Stimulated activated CD4-positive, alpha-beta T cell treated with anti-CD3 and anti-CD28 coated beads, TNF-alpha, amount 100 ng/mL, for 1 hour (primary cell): ENCODE measurements around the gene PRPSAP2.
"Not testable (repeated sequence)": the region's sequence is repeated elsewhere in the genome, so short reads cannot be mapped to it uniquely, and the experiment has no call there.

Source experiments
- DNase-seq, 3 donors: peaks; one replicate each; pipeline ENCODE4 v3.0.0-alpha.2; 2020; ENCODE audit warnings: low read depth in 3 of 3, low spot score in 1 of 3

PRPSAP2 gene, protein sequence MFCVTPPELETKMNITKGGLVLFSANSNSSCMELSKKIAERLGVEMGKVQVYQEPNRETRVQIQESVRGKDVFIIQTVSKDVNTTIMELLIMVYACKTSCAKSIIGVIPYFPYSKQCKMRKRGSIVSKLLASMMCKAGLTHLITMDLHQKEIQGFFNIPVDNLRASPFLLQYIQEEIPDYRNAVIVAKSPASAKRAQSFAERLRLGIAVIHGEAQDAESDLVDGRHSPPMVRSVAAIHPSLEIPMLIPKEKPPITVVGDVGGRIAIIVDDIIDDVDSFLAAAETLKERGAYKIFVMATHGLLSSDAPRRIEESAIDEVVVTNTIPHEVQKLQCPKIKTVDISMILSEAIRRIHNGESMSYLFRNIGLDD

DNA sequence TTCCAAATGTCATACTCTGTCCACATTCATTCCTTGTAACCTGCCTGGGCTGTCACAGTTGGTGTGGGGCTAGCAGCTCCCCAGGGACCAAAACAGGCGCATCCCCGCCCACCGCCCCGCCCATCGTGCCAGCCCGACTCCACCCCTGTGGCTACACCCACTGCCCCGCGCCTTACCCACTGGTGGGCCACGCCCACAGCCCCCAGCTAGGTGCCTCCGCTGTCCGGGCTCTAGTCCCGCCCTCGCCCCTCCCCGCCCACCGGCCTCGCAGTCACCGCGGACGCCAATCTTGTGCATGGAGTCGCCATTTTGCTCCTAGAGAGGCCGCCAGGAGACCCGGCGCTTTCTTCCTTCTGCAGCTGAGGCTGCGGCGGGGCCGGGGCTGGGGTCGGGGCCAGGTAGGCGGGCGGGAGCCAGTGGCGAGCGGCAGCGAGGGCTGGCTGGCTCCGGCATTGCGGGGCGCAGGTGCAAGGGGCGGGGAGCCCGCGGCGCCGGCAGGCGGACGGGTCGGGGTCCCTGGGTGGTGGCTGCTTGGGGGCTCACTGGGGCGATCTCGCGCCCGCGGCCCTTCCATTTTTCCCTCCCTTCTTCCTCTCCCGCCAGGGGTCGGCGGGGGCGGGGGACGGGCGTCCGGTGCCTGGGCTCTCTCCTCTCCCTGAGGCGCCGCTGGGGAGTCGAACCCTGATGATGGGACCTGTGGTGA, at the start of gene PRPSAP2:
TSS of gene PRPSAP2 (plus strand) at position 268 of the 703 bp plus-strand sequence. CDS start 7,703 bp downstream, outside the sequence.
- peak; percentile 87 to 91 (median 88) for DNase-seq

DNA sequence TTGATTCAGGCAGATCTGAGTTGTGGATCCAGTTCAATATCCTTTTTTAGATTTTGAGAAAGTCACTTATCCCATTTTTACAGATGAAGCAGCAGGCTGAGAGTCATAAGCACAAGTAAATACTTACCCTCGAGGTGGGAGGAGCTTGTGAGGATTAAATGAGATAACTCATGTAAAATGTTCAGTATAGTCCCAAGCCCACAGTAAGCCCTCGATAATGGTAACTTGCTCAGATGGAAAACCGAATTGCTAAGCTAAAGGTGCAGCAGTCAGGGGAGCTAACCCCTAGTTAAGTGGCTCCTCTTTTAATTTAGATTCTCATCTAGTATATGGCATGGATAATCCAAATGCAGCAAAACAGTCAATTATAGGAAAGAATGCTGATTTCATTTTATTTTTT, 42.0 kb upstream of the PRPSAP2 start:
- DNase-seq: not testable (repeated sequence)

DNA sequence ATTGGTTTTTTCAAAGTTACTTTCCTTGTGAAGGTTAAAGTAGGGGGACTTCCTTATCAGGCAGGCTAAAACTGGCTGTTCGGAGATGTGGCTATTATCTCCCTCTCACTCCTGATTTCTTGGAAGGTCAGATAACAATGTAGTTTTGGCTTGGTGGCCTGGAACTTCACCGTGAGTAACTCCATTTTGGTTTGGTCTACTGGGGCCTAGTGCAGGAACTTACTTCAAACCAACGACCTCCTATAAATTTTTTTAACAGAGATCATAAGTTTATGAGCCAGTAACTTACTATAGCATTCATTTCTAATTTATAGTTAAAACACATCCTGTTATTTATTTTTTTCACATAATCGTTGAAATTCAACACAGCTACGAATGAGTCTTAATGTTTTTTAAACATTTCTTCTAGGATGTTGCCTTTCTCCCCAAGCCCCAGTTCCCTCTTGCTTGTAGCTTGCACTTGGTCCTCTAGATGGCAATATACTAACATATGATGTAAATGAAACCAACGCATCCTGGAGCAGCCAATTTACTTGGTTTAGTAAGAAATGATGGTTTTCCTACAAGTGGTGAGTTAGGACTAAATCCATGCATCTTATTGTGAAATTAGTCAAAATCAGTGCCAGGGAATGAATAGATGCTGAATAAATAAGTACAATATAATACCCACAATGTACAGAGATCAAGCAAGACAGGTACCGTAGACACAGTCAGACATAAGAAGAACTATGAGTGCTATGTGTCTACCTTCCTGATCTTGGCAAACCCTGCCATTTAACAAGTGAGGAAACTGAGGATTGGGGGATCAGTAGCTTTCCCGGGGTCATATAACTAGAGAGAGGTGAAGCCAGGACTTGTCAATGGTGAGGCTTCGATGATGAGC, 41.2 kb upstream of the PRPSAP2 start:
- DNase-seq: peak in 2 of 3 donors; percentile 2 to 6

GRCh38 chr17:18821430-18821829, 36.5 kb upstream of the PRPSAP2 start:
- DNase-seq: not testable (repeated sequence)

DNA sequence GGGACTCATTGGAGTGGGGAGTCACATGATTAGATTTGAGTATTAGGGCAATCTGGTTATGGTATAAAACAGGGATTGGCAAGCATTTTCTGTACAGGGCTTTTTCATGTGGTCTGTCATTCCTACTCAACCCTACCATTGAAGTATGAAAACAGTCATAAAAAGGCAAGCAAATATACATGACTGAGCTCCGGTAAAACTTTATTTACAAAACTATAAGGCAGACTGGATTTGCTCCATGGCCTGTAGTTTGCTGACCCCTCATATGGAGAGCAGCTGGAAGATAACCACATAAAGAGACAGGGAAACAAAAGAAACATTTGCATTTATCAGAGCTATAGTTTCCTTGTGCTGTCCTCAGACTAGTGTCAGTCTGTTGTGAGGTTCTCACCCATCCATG, 30.3 kb upstream of the PRPSAP2 start:
- not testable (repeated sequence) for DNase-seq

- DNase-seq: no peak
Observed at GRCh38 chr17:18848501-18848900, 9.4 kb upstream of the PRPSAP2 start.

GRCh38 chr17:18850679-18851078, 7.3 kb upstream of the PRPSAP2 start:
- DNase-seq: no peak

- no peak for DNase-seq
Observed at GRCh38 chr17:18851201-18851600, 6.7 kb upstream of the PRPSAP2 start.

DNA sequence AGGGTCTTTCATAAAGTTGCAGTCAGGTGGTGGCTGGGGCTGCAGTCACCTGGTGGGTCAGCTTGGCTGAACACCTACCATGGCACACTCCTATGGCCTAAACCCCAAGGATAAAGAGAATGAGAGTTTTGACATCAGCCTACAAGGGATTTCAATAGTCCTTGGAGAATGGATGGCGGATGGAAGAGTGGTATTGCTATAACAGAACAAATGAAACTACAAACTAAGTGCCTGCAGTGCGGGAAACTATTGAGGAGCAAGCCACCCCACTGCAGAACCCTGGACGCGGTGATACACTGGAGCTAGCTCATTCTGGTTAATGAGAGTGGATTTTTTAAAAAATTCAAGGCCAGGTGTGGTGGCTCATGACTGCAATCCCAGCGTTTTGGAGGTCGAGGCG, 3.0 kb upstream of the PRPSAP2 start:
- DNase-seq: no peak

GRCh38 chr17:18855831-18856569, 1.9 kb upstream of the PRPSAP2 start:
- DNase-seq: peak; percentile 58 to 70 (median 70)

DNA sequence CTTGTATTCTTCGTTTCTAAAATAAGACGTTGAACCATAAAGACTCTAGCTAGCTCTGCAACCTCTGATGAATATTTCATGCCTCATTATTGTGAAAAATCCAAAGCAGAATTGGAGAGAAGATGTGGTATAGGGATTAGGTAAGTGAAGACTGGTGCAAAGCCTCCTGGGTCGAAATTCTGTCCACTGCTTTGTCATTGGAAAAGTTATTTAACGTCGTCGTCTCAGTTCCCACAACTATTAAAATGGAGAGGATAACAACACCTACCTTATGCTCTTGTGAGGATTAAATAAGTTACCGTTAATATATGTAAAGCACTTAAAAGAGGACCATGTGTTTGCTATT, 1.4 kb upstream of the PRPSAP2 start:
- DNase-seq: no peak

DNA sequence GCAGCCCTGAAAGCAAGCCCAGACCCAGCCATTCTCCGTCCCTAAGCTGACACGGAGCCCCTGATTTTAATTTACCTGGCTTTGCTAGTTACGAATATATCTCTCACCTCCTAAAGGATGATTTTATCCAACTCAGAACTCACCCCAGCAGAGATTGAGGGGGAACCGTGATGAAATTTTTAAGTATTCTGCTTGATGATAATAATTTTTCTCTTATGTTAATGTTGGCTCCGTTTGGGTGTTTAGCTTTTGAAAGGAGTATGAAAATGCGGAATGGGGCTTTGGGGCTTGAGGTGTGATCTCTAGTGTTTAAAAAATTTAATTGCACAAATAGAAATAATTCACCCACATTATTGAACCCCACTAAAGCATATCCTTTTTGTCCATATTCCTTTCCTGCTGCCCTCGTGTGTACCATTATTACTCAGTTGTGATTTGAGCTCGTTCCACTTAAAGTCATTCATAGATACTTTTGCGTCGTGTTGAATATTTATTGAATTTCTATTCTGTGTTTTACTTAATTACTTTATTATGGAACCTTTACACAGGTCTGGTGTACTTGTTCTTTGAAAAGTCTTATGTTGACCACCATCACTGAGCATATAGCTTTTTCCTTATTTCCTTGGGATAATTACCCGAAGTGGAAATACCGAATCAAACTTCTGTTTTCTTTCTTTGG, 775 bp downstream of the PRPSAP2 start:
- DNase-seq: no peak

- DNase-seq: no peak
Observed at GRCh38 chr17:18859256-18859655, 1.3 kb downstream of the PRPSAP2 start.

DNA sequence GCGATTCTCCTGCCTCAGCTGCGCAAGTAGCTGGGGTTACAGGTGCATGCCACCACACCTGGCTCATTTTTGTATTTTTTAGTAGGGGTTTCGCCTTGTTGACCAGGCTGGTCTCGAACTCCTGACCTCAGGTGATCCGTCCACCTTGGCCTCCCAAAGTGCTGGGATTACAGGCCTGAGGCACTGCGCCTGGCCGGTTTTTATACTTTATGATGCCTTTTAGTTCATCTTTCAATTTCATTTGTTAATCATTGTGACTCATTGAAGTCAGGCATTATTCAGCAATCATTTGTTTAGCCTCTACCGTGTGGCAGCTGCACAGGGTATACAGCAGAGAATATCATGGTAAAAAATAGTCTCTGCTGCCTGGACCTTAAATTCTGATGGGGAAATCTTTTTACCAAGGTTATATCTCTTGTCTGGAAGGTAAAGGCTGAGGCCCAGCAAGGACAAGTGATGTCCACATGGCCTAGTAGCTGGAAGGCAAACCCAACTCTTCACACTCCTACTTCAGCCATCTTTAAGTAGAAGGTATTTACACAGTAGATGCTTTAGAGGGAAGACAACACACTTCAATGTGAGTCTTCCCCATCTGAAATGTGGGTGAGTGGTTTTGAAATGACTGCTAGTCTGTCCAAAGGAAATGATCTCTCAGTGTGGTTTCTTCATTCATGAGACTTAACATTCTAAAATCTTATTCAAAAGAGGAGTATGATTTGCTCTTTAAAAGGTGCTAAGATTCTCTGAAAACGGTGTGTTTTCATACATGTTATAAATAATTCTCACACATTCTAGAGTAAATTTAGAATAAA, 2.4 kb downstream of the PRPSAP2 start:
- no peak for DNase-seq

GRCh38 chr17:18862011-18862410, 4.1 kb downstream of the PRPSAP2 start:
- no peak for DNase-seq

GRCh38 chr17:18864996-18865395, 7.1 kb downstream of the PRPSAP2 start:
- DNase-seq: not testable (repeated sequence)

GRCh38 chr17:18866866-18867813, 9.2 kb downstream of the PRPSAP2 start:
- DNase-seq: no peak

- DNase-seq: no peak
Observed at GRCh38 chr17:18877104-18877645, 19.2 kb downstream of the PRPSAP2 start.
